ENCODE measurements around the gene MAP3K12. TPM values are rescaled to one million over a fixed set of nuclear protein-coding genes. Genes with fewer than 3 reads are reported as not detected.
"Not testable (repeated sequence)": the region's sequence is repeated elsewhere in the genome, so short reads cannot be mapped to it uniquely, and the experiment has no call there.

The MAP3K12 gene
- total RNA-seq, 1 donor from 2014 or later = 17.2 TPM

DNA sequence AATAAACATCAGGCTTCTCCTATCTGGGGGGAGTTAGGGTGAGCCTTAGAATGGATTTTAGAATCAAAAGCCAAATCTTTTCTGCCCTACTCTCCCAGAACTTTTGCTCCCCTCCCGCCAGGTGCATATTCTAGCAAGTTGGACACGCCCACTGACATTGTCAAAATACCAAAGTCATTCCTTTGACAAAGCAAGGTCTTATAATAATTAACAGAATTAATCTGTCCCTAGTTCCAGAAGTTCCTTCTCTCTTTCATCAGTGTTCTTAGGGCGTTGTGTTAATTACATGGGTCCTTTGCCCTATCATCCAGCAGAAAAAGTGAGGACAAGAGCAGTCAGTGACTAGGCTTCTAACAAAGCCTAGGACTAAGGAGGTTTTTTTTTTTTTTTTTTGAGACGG is 55.3 kb downstream of the MAP3K12 start:
- Histone ChIP-seq H4K20me1 (ENCODE audit: low read depth) (peaks cover 3% of the 10 kb centered on the region), H3K27ac (no peak overlapping the region), H3K9ac (no peak overlapping the region), H3K79me2 (ENCODE audit: low read depth) (peaks cover 14% of the 10 kb centered on the region), H2AFZ (replicated peaks) (no peak overlapping the region), H3K36me3 (peaks cover 6% of the 10 kb centered on the region), H3K9me3 (ENCODE audit: low read depth) (no peaks in the 10 kb centered on the region), H3K4me1 (peaks cover 12% of the 10 kb centered on the region), H3F3A (ENCODE audit: low read depth) (peaks cover 16% of the 10 kb centered on the region), H3K4me2 (no peak overlapping the region), H3K27me3 (no peaks in the 10 kb centered on the region), H3K4me3 (no peak overlapping the region)
- TF ChIP-seq EZH2 (IDR thresholded peaks at IDR 0.05) = no peak
- TF ChIP-seq EZH2phosphoT487 (IDR thresholded peaks at IDR 0.05) = no peak
- TF ChIP-seq, protein P1, sequence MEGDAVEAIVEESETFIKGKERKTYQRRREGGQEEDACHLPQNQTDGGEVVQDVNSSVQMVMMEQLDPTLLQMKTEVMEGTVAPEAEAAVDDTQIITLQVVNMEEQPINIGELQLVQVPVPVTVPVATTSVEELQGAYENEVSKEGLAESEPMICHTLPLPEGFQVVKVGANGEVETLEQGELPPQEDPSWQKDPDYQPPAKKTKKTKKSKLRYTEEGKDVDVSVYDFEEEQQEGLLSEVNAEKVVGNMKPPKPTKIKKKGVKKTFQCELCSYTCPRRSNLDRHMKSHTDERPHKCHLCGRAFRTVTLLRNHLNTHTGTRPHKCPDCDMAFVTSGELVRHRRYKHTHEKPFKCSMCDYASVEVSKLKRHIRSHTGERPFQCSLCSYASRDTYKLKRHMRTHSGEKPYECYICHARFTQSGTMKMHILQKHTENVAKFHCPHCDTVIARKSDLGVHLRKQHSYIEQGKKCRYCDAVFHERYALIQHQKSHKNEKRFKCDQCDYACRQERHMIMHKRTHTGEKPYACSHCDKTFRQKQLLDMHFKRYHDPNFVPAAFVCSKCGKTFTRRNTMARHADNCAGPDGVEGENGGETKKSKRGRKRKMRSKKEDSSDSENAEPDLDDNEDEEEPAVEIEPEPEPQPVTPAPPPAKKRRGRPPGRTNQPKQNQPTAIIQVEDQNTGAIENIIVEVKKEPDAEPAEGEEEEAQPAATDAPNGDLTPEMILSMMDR (IDR thresholded peaks at IDR 0.05) = no peak
- H3K4me3 Mint-ChIP-seq = no peak overlapping the region
- H3K27me3 Mint-ChIP-seq (ENCODE audit: insufficient read depth, low read depth) = peaks cover 2% of the 10 kb centered on the region
- peaks cover 12% of the 10 kb centered on the region for H3K36me3 Mint-ChIP-seq
- H3K4me1 Mint-ChIP-seq = peaks cover 23% of the 10 kb centered on the region
- no peak overlapping the region for H3K27ac Mint-ChIP-seq
- no peak for DNase-seq (ENCODE audit: low spot score)
- H3K9me3 Mint-ChIP-seq = no peaks in the 10 kb centered on the region

DNA sequence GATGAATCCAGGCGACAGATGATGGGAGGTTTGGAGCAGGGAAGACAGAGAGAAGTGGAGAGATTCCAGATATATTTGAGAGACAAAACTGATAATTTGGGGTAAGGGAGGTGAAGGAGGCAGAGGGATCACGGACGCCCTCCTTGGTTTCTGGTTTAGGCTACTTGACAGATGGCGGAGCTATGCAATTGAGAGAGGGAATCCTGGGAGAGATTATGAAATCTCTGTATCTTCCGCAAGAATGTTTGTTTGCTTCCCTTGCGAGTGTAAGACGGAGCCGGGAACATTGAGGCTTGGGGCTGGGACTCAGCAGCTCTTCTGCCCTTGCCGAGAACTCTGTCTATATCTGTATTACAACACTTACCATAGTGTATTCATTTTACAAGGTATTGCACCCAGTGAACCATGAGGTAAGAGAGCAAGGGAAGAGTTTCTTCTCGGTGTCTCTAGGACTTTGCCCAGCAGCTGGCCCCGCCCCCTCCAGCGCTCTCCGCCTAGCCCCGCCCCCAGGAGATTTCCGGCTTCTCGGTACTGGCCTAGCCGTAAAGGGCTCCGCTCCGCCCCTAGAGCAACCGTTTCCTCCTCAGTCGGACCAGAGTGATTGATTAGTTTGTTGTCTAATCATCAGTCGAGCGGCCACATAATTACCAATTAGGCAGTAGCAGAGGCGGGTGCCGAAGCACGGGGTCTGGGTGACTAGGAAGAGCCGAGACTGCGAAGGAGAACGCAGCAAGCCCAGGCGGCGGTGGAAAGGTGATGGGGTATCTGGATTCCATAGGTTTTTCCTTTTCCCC is 58.0 kb downstream of the MAP3K12 start, which contains the start of gene PRR13:
Gene PRR13, plus strand, starts transcription at position 695 of the 794 bp plus-strand sequence. CDS start 981 bp downstream, outside the sequence.
- DNase-seq (ENCODE audit: low spot score) = peak; percentile 100
- TF ChIP-seq EZH2 (IDR thresholded peaks at IDR 0.05) = no peak
- no peak for TF ChIP-seq EZH2phosphoT487 (IDR thresholded peaks at IDR 0.05)
- TF ChIP-seq, protein P1 (IDR thresholded peaks at IDR 0.05) = no peak
- Histone ChIP-seq H3K4me3 (peak within 1 kb of the TSS; percentile 68), H3K4me1 (peaks cover 15% of the 10 kb centered on the region), H3K79me2 (ENCODE audit: low read depth) (peaks cover 14% of the 10 kb centered on the region), H3K9ac (peak within 1 kb of the TSS; percentile 23), H3K4me2 (peak within 1 kb of the TSS; percentile 82), H3F3A (ENCODE audit: low read depth) (peaks cover 16% of the 10 kb centered on the region), H3K27me3 (no peaks in the 10 kb centered on the region), H2AFZ (replicated peaks) (peak within 1 kb of the TSS; percentile 82), H3K9me3 (ENCODE audit: low read depth) (no peaks in the 10 kb centered on the region), H3K36me3 (peaks cover 6% of the 10 kb centered on the region), H3K27ac (peak within 1 kb of the TSS; percentile 10), H4K20me1 (ENCODE audit: low read depth) (peaks cover 3% of the 10 kb centered on the region)
- H3K27ac Mint-ChIP-seq = peak within 1 kb of the TSS; percentile 96
- H3K27me3 Mint-ChIP-seq (ENCODE audit: insufficient read depth, low read depth) = peaks cover 2% of the 10 kb centered on the region
- H3K9me3 Mint-ChIP-seq = no peaks in the 10 kb centered on the region
- H3K4me1 Mint-ChIP-seq = peaks cover 27% of the 10 kb centered on the region
- H3K36me3 Mint-ChIP-seq = peaks cover 8% of the 10 kb centered on the region
- H3K4me3 Mint-ChIP-seq = peak within 1 kb of the TSS; percentile 95

DNA sequence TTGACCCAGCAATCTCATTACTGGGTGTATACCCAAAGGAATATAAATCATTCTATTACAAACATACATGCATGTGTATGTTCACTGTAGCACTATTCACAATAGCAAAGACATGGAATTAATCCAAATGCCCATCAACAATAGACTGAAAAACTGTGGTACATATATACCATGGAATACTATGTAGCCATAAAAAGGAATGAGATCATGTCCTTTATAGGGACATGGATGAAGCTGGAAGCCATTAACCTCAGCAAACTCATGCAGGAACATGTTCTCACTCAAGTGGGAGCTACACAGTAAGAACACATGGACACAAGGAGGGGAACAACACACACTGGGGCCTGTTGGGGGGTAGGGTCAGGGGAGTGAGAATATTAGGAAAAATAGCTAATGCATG is 59.7 kb downstream of the MAP3K12 start:
- not testable (repeated sequence) for H3K9me3 Mint-ChIP-seq; H2AFZ ChIP-seq (replicated peaks); H3K4me2 ChIP-seq; H3K36me3 Mint-ChIP-seq; H3K27me3 ChIP-seq; DNase-seq (ENCODE audit: low spot score); H3K9ac ChIP-seq; H3K4me3 ChIP-seq; H3K27ac ChIP-seq; H4K20me1 ChIP-seq (ENCODE audit: low read depth); H3K9me3 ChIP-seq (ENCODE audit: low read depth); H3K36me3 ChIP-seq; H3K27me3 Mint-ChIP-seq (ENCODE audit: insufficient read depth, low read depth)
- peaks cover 15% of the 10 kb centered on the region for H3K4me1 ChIP-seq
- H3F3A ChIP-seq (ENCODE audit: low read depth) = peaks cover 16% of the 10 kb centered on the region
- H3K79me2 ChIP-seq (ENCODE audit: low read depth) = peaks cover 14% of the 10 kb centered on the region
- Mint-ChIP-seq H3K27ac (peak overlapping the region; percentile 63), H3K4me3 (peak overlapping the region; percentile 66), H3K4me1 (peaks cover 29% of the 10 kb centered on the region)

DNA sequence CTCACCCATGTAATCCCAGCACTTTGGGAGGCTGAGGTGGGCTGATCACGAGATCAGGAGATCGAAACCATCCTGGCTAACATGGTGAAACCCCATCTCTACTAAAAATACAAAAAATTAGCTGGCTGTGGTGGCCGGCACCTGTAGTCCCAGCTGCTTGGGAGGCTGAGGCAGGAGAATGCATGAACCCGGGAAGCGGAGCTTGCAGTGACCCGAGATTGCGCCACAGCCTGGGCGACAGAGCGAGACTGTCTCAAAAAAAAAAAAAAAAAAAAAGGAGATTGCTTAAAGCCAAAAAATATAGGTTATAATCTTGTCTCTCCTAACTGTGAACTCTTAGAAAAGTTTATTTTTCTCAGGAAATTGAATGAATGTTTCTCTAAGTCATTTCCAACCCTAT is 63.9 kb downstream of the MAP3K12 start:
- not testable (repeated sequence) for H3F3A ChIP-seq (ENCODE audit: low read depth)

More for the DNA sequence above, 63.9 kb downstream of the MAP3K12 start:
- H3K4me3 Mint-ChIP-seq; H3K4me3 ChIP-seq; H3K27ac ChIP-seq; H3K9ac ChIP-seq; H3K27me3 Mint-ChIP-seq (ENCODE audit: insufficient read depth, low read depth); H3K27me3 ChIP-seq; H3K4me2 ChIP-seq; DNase-seq (ENCODE audit: low spot score); H3K4me1 ChIP-seq; H3K9me3 Mint-ChIP-seq; H3K79me2 ChIP-seq (ENCODE audit: low read depth); H3K9me3 ChIP-seq (ENCODE audit: low read depth); H3K27ac Mint-ChIP-seq; H3K36me3 Mint-ChIP-seq; H4K20me1 ChIP-seq (ENCODE audit: low read depth); H3K36me3 ChIP-seq; H2AFZ ChIP-seq (replicated peaks): not testable (repeated sequence)
- H3K4me1 Mint-ChIP-seq = peaks cover 13% of the 10 kb centered on the region

Data from neural progenitor cell (in vitro differentiated cells).